Panc1 (cell line): Measurements from ENCODE around the gene VEGFA. TPM values are rescaled to one million over a fixed set of nuclear protein-coding genes. Genes with fewer than 3 reads are reported as not detected.

Experiments used
- ATAC-seq: fragments of 200-7000 bp; cut with Tn5 transposase; 2 replicates; pipeline ENCODE4 v1.9.1; 2020; ENCODE audit warnings: mild to moderate bottlenecking, moderate library complexity
- BruUV-seq: library from RNA; stranded (reverse); fragments of 400-500 nt; replicated peaks from 2 replicates; lab custom pipeline; 2021; lab: Mats Ljungman, UMichigan
- CTCF ChIA-PET: fragments of 300-600 bp; sonication (Branson Sonifier 250); formaldehyde crosslinking; loops from one replicate; lab custom pipeline; 2022; ENCODE audit warnings: antibody characterized with exemption; lab: Charles Lee
- POLR2A ChIA-PET: fragments of 300-600 bp; sonication (Branson Sonifier 250); formaldehyde crosslinking; loops from one replicate; lab custom pipeline; 2022; ENCODE audit warnings: antibody characterized with exemption; lab: Charles Lee
- DNase-seq: peaks from one replicate; pipeline ENCODE4 v3.0.0-alpha.2; 2010; ENCODE audit warnings: low read depth, low spot score
- H3K27ac ChIP-seq: 2 replicates; pipeline ENCODE4 v1.5.1; 2011; ENCODE audit warnings: mild to moderate bottlenecking, low read length, inconsistent platforms
- H3K27me3 ChIP-seq: fragments of 200-500 bp; sonication (Bioruptor generic); 2 replicates; pipeline ENCODE4 v1.6.0; 2014; ENCODE audit warnings: low read length, inconsistent platforms; ENCODE audit not compliant: control insufficient read depth, insufficient read depth
- H3K36me3 ChIP-seq: fragments of 200-500 bp; sonication (Bioruptor generic); 2 replicates; pipeline ENCODE4 v1.5.1; 2014; ENCODE audit warnings: inconsistent platforms, mild to moderate bottlenecking, low read length, moderate library complexity; ENCODE audit not compliant: control insufficient read depth, insufficient read depth
- H3K4me1 ChIP-seq: 2 replicates; pipeline ENCODE4 v1.5.1; 2011; ENCODE audit warnings: inconsistent platforms, mild to moderate bottlenecking, low read length, moderate library complexity; ENCODE audit not compliant: control insufficient read depth, insufficient read depth
- H3K4me3 ChIP-seq, 2 experiments: 2 replicates each; pipeline ENCODE4 v1.5.1; 2011 to 2012; ENCODE audit warnings: low read depth in 2 of 2, low read length in 2 of 2, mild to moderate bottlenecking in 2 of 2, inconsistent platforms in 1 of 2, moderate library complexity in 1 of 2
- H3K9me3 ChIP-seq: fragments of 200-500 bp; sonication (Bioruptor generic); 2 replicates; pipeline ENCODE4 v1.5.1; 2014; ENCODE audit warnings: low read depth, mild to moderate bottlenecking, inconsistent platforms, low read length, moderate library complexity; ENCODE audit not compliant: control insufficient read depth, insufficient read depth
- POLR2AphosphoS5 ChIP-seq: IDR thresholded peaks from 2 replicates; pipeline ENCODE4 v1.6.1; 2012; ENCODE audit warnings: mild to moderate bottlenecking, low read depth, low read length, moderate library complexity
- SIN3A ChIP-seq: IDR thresholded peaks from 2 replicates; pipeline ENCODE4 v1.6.1; 2012; ENCODE audit warnings: low read depth, mild to moderate bottlenecking, low read length, moderate library complexity, borderline replicate concordance; ENCODE audit not compliant: insufficient read depth
- TCF7L2 ChIP-seq: IDR thresholded peaks from 2 replicates; pipeline ENCODE4 v1.6.1; 2011; ENCODE audit warnings: mild to moderate bottlenecking, low read depth, low read length, inconsistent platforms
- in situ Hi-C: cut with HindIII; loops from 2 replicates; pipeline ENCODE4 v1.10.0; 2016; ENCODE audit warnings: low sequenced_read_pairs, low pct_unique_long_range_greater_than_20kb
- intact Hi-C: fragments of 100-400 bp; cut with micrococcal nuclease; formaldehyde crosslinking; loops from one replicate; pipeline ENCODE4 v1.10.0; 2022; ENCODE audit not compliant: unreplicated experiment
- total RNA-seq: library from RNA; stranded (reverse); gene quantifications from one replicate; pipeline ENCODE4 v1.2.1, GENCODE V29; 2021; ENCODE audit not compliant: unreplicated experiment
- TF ChIP-seq, protein P1 (sequence below): fragments of 450-650 bp; IDR thresholded peaks from 2 replicates; pipeline ENCODE4 v1.5.1; 2017; ENCODE audit warnings: mild to moderate bottlenecking
- TF ChIP-seq, protein P2 (sequence below), 2 experiments: IDR thresholded peaks; 2 replicates each; pipeline ENCODE4 v1.6.1; 2011 to 2012; ENCODE audit warnings: low read depth in 2 of 2, control low read depth in 1 of 2, low read length in 1 of 2, mild to moderate bottlenecking in 1 of 2, moderate library complexity in 1 of 2; ENCODE audit not compliant: insufficient read depth in 1 of 2

VEGFA gene
- total RNA-seq, 1 experiment from 2014 or later = 98.7 TPM

- CTCF ChIA-PET = interaction anchor here (0.6 to 2.0 kb wide), 6 partner anchors 9 to 654 kb away, joined by 3 to 11 read pairs (median 4); no protein-coding TSS in a partner anchor
- intact Hi-C loops = no loop called here
- in situ Hi-C loops = no loop called here
- Histone ChIP-seq H3K4me1 (peaks cover 11% of the 10 kb centered on the region), H3K36me3 (no peaks in the 10 kb centered on the region), H3K9me3 (no peaks in the 10 kb centered on the region), H3K27me3 (no peaks in the 10 kb centered on the region), H3K27ac (no peak overlapping the region), H3K4me3 (no peak overlapping the region)
- no peak for TF ChIP-seq SIN3A
- TF ChIP-seq TCF7L2 = no peak
- TF ChIP-seq POLR2AphosphoS5 = no peak
- TF ChIP-seq, protein P1, sequence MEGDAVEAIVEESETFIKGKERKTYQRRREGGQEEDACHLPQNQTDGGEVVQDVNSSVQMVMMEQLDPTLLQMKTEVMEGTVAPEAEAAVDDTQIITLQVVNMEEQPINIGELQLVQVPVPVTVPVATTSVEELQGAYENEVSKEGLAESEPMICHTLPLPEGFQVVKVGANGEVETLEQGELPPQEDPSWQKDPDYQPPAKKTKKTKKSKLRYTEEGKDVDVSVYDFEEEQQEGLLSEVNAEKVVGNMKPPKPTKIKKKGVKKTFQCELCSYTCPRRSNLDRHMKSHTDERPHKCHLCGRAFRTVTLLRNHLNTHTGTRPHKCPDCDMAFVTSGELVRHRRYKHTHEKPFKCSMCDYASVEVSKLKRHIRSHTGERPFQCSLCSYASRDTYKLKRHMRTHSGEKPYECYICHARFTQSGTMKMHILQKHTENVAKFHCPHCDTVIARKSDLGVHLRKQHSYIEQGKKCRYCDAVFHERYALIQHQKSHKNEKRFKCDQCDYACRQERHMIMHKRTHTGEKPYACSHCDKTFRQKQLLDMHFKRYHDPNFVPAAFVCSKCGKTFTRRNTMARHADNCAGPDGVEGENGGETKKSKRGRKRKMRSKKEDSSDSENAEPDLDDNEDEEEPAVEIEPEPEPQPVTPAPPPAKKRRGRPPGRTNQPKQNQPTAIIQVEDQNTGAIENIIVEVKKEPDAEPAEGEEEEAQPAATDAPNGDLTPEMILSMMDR = no peak
- TF ChIP-seq, protein P2, sequence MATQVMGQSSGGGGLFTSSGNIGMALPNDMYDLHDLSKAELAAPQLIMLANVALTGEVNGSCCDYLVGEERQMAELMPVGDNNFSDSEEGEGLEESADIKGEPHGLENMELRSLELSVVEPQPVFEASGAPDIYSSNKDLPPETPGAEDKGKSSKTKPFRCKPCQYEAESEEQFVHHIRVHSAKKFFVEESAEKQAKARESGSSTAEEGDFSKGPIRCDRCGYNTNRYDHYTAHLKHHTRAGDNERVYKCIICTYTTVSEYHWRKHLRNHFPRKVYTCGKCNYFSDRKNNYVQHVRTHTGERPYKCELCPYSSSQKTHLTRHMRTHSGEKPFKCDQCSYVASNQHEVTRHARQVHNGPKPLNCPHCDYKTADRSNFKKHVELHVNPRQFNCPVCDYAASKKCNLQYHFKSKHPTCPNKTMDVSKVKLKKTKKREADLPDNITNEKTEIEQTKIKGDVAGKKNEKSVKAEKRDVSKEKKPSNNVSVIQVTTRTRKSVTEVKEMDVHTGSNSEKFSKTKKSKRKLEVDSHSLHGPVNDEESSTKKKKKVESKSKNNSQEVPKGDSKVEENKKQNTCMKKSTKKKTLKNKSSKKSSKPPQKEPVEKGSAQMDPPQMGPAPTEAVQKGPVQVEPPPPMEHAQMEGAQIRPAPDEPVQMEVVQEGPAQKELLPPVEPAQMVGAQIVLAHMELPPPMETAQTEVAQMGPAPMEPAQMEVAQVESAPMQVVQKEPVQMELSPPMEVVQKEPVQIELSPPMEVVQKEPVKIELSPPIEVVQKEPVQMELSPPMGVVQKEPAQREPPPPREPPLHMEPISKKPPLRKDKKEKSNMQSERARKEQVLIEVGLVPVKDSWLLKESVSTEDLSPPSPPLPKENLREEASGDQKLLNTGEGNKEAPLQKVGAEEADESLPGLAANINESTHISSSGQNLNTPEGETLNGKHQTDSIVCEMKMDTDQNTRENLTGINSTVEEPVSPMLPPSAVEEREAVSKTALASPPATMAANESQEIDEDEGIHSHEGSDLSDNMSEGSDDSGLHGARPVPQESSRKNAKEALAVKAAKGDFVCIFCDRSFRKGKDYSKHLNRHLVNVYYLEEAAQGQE (IDR thresholded peaks at IDR 0.05; ENCODE audit: insufficient read depth in 1 of 2, low read depth in 2 of 2, low read length in 1 of 2) = no peak
- POLR2A ChIA-PET = no interaction called here
- no TSS peak for BruUV-seq
- DNase-seq = no peak
- ATAC-seq = no peak
Measured at GRCh38 chr6:43768506-43768860, 1.5 kb upstream of the VEGFA start.

DNA sequence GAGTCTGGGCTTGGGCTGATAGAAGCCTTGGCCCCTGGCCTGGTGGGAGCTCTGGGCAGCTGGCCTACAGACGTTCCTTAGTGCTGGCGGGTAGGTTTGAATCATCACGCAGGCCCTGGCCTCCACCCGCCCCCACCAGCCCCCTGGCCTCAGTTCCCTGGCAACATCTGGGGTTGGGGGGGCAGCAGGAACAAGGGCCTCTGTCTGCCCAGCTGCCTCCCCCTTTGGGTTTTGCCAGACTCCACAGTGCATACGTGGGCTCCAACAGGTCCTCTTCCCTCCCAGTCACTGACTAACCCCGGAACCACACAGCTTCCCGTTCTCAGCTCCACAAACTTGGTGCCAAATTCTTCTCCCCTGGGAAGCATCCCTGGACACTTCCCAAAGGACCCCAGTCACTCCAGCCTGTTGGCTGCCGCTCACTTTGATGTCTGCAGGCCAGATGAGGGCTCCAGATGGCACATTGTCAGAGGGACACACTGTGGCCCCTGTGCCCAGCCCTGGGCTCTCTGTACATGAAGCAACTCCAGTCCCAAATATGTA, 957 bp upstream of the VEGFA start:
- BruUV-seq = no TSS peak
- Histone ChIP-seq H3K9me3 (no peaks in the 10 kb centered on the region), H3K4me1 (peaks cover 17% of the 10 kb centered on the region), H3K27ac (no peak overlapping the region), H3K27me3 (no peaks in the 10 kb centered on the region), H3K36me3 (no peaks in the 10 kb centered on the region), H3K4me3 (no peak overlapping the region; a peak in 1 of 4 replicates)
- DNase-seq (no peak), ATAC-seq (no peak)
- TF ChIP-seq TCF7L2 (peak; percentile 72; the same call in 1 of the 2 replicates), POLR2AphosphoS5 (no peak)
- ChIA-PET CTCF (interaction anchor here (0.5 to 2.0 kb wide), 10 partner anchors 9 to 654 kb away, joined by 3 to 16 read pairs (median 6); no protein-coding TSS in a partner anchor), POLR2A (interaction anchor here (0.6 kb wide), 1 partner anchor 86 kb away, joined by 5 read pairs; no protein-coding TSS in a partner anchor)
- intact Hi-C loops (loop anchor here (1.0 kb wide), 2 partner anchors 305 to 310 kb away; no protein-coding TSS in a partner anchor), in situ Hi-C loops (no loop called here)
